Ecto neural progenitor cell (in vitro differentiated cells): Measurements from ENCODE around the gene SOHLH1.

Experiments used
- DNase-seq: peaks from one replicate; pipeline ENCODE4 v3.0.0-alpha.2; 2018; ENCODE audit warnings: low spot score

SOHLH1 gene

DNA sequence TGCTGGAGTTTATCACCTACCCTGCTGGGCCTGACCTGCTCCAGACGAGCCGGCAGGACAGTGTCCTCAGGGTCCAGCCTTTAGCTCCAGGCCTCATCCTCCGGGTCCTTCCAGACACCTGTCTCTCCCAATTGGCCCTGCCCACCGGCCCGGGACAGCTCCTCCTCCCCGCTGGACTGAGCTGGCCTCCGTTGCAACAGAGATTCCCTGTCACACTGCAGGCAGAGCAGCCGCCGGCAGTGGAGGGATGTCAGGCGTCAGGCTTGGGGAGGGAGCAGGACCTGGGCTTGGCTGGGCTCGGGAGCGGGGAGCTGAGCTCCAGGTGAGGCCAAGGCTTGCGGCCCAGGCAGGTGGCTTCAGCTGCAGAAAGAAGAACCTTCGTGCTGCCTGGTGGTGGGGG, 4.4 kb upstream of the SOHLH1 start:
- no peak for DNase-seq

DNA sequence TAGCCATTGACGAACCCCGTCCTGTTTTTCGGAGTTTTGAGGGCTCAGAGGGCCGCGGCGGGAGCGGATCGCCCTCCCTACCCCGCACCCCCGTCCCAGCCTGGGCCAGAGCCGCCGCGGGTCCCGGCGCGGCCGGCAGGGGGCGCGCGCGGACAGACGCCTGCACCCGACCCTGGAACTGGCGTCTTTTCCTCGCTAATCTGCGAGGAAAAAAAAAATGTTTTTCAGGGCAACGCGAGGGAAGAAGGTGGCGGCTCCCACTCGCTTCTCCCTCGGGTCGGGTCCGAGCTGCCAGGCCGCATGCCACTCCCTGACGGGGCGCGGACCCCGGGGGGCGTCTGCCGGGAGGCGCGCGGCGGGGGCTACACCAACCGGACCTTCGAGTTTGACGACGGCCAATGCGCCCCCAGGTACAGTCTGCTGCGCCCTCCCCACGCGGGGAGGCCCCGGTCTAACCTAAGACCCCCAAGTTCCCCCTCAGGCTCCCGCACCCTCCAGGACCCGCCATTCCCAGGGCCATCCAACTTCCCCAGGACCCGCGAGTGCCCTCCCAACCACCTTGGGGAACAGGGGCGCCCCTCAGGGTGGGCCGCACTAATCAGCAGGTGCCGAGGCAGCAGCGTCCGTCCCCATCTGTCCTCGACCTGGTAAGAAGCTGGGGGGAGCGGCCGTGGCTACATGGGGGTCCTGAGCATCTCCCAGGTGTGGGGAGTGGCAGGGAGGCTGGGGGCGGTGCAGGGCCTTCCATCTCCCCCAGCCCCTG, 2.9 kb upstream of the SOHLH1 start, which contains the start of gene KCNT1:
Gene KCNT1, plus strand, starts transcription at position 227 of the 763 bp plus-strand sequence. Its CDS starts 74 bp downstream, at position 301.
- DNase-seq = peak; percentile 88

DNA sequence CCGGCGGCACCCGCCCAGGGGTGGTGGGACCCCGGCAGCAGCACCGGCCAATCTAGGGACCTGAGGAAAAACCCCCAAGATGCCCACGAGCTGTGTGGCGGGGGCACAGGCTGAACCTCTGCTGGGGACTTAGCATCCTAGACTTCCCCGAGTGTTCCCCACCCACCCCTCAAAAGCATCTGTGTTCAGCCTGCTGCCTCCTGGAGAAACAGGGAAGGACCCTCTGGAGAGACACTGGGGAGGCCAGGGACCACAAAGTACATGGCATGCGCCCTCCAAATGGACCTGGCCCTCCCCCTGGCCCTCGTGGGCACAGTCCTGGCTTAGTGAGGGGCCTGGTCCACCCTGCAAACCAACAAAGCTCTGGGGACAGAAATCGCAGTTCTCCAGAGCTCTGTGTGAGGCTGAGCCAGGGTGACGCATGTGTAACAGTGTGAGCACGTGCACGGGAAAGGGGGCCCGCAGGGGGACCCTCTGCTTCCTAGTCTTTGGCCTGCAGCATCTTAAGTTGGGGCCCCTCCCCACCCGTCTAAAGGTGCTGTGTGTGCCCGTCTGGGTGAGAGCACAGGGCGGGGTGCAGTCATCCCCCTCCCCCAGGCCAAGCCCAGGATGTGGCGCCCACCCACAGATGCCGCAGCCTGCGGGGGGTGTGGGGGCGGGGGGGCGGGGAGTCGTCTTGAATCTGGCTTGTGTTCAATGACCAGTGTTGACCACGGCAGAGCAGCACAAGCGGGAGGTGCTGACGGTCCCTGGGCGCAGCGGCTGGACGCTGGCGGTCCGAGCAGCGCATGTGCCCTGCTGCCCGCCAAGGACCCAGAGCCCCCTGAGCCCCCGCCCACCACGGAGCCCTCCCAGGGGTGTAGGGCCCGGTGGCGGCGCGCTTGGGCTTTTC, 2.0 kb upstream of the SOHLH1 start:
- DNase-seq = no peak

DNA sequence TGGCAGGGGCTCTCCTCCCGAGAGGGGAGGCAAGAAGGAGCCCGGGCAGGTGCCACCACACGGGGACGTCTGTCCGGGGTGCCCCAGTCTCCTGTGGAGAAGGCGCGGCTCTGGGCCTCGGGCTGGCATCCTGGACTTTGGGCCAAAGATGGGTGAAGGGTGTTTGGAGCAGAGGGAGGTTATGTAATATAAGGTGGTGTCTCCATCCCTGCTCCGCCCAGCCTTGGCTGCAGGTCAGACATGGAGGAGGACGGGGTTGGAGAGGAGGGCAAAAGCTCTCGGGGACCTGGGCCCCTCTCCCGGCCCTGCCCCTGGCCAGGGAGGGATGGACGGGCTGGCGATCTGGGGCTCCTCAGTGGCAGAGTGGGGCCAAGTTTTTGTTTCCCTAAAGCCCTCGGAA, 1.2 kb upstream of the SOHLH1 start:
- DNase-seq = no peak

DNA sequence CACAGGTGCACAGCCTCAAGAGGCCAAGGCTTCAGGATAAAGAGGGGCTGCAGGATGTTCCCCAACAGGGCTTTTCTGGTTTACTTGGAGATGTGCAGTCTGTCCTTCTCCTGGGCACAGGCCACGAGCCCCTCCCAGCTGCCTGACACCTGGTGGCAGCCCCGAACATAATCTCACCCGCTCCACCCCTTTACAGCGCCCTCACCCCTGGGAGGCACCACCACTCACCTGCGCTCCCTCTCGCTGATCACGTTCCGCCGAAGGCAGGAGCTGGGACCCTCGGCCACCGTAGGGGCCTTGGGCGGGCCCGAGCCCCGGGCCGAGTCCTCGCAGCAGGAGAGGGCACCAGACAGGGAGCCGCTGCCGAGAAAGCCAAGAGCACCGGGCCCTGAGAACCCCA, 514 bp downstream of the SOHLH1 start:
- no peak for DNase-seq

DNA sequence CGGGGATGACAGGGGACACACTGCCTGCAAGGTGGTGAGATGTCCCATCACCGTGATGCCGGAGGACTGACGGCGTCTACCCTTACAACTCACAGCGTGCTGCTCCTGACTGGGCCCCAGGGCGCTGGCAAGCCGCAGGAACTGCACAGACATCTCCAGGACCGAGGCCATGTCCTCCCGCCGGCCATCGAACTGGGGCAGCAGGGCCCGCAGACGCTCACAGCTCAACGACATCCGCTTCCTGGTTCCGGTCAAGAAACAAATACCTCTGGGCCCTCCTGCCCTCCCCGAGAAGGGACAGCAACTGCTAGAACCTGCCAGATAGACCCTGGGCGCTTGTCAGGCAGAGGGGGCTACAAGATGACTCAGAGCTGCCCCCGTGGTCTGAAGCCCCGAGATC, 1.0 kb downstream of the SOHLH1 start:
- DNase-seq = no peak

DNA sequence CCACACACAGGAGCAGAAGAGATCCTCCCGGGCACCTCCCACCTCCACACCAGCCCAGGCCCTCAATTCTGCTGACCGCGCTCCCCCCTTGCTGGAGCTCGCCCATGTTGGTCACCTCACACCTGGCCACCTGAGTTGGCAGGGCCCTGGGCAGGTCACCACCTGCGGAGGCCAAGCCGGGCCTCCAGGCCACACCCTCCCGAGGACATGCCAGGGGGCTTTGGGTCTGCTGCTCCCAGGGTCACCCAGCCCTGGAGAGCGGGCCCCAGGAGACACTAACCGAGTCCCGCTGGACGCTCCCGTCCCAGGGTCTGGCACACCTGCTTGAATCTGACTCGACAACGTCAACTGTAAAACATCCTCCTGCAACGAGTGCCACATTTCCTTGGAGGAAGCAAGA, 2.1 kb downstream of the SOHLH1 start:
- no peak for DNase-seq

DNA sequence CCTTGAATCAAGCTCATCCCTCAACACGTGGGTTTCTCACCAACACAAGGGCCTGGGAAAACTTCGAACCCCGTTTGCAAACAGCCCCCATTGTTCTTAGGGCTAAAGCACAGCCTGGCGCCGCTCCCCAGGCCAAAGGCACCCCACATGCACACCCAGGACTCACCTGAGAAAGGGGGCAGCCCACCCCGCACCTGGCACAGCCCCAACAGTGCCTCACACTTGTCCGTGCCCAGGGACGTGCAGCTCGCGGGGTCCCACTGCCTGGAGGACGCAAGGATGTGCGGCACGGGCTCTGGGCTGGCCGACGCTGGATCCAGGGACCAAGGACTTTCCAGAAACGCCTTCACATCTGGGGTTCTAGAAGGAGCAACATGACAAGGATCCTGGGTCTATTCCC, 2.8 kb downstream of the SOHLH1 start:
- DNase-seq = no peak

DNA sequence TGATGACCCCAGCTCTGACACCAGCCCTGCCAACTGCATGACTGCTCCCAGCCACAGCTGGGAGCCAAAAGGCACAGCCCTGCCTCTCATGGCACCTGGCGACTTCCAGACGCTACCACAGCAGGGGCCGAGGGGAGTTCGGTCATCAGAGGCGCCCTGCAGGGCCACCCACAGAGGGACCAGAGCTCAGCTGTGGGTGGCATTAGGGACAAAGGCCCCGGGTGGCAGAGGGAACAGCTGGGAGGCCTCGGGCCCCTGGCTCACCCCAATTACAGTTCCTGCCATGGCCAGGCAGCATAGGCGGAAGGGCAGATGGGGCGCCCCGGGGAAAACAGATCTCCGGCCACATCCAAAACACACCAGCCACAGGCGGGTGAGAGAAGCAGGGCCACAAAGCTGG, 3.6 kb downstream of the SOHLH1 start:
- no peak for DNase-seq

DNA sequence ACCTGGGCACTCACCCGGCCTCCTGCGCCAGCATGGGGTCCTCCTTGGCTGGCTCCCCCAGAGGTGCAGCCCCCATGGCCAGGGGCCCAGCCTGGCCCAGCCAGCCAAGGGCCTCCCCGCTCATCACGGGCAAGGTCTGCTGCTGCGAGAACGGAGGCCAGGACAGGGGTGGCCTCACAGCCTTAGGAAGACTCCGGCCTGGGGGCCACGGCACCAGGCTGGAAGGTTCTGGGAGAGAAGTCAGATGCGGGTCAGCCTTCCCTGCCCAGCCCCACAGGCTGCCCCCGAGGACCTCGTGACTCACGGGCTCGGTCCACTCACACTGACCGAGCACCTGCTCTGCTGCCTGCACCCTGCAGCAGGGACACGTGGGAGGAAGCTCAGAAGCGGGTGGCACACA, 4.2 kb downstream of the SOHLH1 start:
- no peak for DNase-seq

DNA sequence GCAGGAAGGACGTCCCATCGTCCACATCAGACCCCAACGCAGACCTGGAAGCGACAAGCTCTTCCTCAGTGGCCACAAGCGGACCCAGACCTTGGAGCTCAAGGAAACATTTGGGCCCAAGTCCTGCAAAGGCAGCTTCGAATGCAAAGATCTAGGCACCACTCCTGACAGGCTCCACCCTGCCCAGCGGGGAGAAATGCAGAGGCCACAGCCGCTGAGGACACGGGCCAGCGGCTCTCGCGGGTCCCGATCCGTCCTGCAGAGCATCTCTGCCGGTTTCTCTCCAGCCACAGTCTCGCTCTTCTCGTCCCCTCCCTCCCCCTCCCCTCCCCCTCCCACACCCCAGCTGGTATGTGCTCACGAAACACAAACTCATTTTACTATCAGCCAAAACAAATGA, 4.9 kb downstream of the SOHLH1 start:
- DNase-seq = no peak

DNA sequence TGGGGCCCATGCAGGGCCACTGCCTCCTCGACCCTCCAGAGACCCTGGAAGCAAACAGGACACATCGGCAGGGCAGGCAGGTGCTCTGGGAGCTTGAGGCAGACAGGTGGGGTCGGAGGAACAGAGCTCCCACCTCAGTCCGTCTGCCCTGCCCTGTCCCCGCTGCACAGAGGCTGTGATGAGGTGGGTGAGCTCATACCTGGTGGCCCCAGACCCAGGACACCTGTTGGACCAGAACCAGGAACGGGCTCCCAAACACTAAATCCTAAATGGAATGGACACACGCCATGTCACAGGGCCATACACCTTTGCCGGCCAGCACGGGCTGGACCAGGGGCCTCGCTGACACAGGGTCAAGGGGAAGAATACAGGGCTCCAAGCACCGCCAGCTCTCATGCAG, 5.5 kb downstream of the SOHLH1 start:
- DNase-seq = no peak

DNA sequence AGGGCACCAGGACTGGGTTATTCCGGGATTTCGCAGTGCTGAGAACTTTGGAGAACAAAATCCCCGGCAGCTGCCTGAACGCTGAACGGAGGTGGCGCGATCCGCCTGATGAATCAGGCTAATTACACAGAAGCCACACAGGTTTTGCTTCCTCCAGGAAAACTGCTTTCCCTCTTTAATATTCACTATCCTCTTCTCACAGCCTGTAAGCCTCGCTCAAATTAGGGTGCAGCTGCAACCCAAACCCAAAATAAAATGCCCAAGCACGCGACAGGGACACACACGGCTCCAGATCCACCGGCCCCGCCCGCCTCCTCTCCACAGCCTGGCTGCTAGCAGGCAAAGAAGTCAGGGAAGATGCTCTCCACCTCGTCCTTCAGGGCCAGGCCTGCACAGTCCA, 6.0 kb downstream of the SOHLH1 start:
- DNase-seq = no peak

DNA sequence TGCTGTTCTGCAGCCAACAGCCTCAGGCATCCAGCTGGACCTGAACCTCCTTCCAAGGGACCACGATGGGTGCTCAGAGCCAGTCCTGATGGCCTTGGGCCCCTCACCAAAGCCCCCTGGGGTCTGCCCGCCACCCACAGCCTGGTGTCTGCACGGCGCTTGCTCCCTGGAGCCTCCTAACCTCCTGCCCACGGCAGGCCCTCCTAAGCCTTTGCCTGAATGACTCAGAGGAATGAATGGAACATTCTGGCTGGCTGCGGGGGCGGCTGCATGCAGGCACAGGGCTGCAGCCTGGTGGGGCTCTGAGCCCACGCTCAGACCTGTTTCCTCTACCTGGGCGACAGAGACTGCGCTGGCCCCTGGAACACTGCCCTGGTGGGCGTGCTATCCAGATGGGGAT, 6.9 kb downstream of the SOHLH1 start:
- DNase-seq = no peak

DNA sequence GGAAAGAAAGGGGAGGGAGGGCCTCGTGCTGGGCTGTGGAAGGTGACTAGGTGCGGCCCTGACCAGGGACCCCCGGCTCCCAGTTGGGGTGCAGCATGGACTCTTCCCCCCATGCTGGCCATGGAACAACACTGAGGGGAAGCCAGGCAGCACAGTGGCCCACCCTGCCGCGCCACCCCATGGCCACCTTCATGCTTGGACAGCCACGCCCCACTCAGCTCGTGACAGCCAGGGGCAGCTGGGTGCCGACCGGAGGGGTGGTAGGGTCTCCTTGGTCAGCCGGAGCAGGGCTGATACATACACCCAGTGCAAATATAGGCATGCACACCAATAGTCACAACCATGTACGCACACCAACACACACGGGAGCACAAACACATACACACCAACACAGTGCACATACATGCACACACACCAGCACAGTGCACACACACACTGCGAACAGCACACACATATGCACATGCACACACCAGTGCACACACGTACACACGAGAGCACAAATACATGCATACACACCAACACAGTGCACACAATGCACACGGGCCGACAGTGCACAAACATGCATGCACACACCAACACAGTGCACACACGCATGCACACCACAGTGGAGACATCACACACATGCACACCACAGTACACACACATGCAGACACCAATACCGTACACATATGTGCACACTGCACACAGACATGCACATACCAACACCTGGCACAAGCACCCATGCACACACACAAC, 8.3 kb downstream of the SOHLH1 start:
- DNase-seq = no peak

DNA sequence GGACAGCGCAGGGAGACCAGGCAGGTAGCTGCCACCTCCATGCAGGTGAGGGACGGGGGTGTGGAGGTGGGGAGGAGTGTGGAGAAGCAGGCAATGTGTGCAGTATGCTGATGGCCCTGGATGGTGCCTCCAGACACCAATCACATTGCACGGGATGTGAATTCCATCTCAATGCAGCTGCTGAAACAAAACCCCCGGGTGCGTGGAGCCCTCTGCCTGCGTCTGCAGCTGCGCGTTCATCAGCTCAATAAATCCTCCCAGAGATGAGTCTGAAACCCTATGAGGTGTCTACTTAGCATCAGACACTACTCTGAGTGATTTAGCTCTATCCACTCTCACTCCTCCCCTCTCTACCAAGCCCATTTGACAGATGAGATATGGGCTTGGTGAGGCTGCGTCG, 10.3 kb downstream of the SOHLH1 start:
- no peak for DNase-seq

DNA sequence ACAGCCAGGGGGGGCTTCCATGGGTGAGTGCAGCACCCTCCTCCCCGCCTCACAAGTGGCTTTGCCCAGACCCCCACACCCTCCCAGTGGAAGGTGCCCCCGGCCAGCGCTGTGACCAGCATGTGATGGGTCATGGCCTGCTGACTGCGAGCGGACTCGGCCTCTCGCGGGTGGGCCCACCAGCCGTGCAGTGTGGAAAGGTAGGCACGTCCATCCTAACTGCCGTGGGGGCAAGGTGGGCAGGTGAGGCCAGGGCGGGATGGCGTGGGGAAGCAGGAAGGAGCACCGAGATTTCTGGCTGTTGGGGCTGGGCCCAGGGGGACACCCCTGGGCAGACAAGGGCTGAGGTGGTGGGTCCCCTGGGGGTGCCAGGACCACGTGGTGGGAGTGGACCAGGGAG, 12.1 kb downstream of the SOHLH1 start:
- DNase-seq = no peak

DNA sequence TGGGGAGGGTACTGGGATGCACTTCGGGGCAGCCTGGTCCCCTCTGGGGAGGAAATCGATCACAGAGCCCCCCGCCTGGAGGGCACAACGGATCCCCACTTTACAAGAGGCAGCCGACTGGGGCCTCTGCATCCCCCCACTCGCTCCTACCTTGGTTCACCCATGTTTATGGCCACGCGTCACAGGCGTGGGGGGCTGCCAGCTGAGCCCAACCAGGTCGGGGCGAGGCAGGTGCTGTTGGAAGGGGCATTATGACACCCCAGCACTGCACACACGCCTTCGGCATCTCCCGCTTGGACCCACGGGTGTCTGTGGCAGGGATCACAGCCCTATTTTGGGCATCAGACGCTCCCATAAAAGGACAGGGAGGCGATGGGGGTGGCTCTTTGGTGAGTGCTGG, 14.6 kb downstream of the SOHLH1 start:
- no peak for DNase-seq

DNA sequence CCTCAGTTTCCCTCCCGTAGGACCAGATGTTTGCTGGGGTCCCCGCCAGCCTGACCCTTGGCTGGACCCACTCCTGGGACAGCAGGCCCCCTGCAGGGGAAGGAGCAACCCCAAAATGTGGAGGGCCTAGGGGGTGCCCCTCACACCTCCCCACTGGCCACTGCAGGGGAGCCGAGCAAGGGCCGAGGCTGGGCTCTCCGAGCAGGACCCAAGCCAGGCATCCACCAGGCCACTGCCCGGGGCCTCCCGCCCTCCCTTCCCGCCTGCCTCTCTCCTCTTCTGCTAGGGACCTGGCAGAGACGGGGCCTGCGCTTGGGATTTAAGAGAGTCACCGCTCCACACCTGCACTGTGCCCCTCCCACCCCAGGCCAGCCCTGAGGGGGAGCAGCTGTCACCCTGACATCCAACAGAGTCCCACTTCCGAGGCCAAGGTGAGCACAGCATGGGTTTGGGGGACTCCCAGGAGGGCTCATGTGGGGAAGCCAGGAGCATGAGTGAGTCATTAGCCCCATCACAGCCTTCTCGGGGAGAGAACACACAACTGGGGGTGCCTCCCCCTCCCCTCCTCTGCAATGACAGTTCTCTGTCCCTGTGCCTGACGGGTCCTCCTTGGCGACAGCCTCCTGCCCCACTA, 15.8 kb downstream of the SOHLH1 start:
- no peak for DNase-seq

DNA sequence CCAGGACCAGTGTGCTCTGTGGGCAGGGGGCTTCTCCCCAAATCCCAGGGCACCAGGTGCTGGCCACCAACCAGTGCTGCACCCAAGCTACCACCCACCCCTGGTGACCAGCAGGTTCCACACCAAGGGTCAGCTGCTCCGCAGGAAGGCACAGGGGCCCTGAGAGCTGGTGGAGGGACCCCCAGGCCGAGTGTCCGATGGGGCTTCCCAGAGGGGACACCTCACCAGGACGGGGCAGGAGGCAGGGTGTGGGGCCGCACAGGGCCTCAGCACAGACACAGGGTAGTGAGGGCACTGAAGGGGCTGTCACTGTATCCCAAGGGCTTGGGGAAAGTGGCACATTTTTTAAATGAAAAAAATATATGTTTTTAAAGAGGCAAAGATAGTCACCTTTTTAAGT, 18.1 kb downstream of the SOHLH1 start:
- no peak for DNase-seq

DNA sequence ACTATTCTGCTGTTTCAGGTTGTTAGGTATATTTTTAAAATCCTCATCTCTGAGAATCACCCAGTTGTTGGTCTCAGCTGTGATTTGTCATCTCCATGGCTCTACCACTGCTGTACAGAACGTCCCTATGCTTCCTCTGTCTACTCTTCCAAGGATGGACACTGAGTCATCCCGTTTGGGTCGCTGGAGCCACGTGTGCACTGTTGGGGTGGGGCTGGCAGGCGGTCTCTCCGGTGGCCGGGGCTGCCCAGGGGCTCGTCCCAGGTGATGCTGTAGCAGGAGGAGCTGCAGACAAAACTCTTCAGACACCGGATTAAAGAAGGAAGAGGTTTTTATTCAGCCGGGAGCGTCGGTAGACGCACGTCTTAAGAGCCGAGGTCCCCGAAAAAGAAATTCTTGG, 19.2 kb downstream of the SOHLH1 start:
- no peak for DNase-seq
